DMS79 treated with DMSO at 0.1 percent for 48 hours (cell line): Measurements from ENCODE around the gene HPCA.
"Not testable (repeated sequence)": the region's sequence is repeated elsewhere in the genome, so short reads cannot be mapped to it uniquely, and the experiment has no call there.

Experiments
- DNase-seq: peaks from one replicate; lab custom pipeline; 2025; lab: John Stamatoyannopoulos, UW

HPCA gene

DNA sequence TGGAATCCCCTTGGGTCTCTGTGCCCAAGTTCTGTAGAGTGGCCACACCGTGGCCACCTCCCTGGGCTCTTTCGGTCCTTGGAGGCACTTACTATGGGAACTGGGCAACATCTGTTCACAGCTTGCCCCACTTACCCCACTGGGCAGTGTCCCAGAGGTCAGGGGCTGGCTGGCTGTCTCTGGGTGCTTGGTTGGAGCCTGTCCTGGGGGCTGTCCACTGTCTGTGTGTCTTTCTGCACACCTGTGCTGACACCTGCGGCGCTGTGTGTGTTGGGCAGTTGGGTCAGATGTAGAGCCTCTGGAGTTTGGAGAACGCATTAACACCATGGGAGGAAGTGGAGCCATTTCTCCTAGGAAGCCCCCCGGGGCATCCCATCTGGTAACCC, 16.2 kb downstream of the HPCA start:
- no peak for DNase-seq

DNA sequence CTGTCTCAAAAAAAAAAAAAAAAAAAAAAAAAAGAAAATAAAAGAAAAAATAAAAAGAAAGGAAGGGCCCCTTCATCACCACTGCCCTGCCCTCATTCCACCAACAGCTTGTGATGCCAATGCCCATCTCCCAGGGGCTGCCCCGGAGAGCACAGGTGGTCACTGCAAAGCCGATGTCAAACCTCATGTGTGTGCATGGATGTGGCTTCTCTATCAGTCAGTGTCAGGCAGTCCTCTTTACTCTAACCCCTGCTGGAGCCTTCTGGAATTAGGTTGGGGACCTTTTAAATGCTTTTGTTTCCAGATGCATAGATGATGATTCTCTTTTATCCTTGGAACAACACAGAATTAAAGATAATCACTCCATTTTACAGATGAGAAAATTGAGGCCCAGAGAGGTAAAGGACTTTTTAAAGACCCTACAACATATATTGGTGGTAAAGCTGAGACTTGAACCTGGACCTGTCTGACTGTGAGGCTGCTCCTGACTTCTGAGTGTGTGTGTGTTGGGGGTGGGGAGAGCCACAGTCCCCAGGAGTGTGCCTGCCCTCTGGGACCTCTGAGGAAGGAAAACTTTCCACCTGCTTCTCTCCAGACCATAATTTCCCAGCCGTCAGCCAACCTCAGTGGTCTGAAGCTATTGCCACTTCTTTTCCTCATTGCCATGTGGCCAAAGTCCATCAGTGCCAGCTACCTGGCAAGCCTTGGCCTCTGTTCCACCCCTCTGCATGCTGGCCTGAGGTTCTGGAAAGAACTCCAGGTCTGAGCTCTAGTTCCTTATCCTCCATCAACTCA, 17.9 kb downstream of the HPCA start:
- no peak for DNase-seq

DNA sequence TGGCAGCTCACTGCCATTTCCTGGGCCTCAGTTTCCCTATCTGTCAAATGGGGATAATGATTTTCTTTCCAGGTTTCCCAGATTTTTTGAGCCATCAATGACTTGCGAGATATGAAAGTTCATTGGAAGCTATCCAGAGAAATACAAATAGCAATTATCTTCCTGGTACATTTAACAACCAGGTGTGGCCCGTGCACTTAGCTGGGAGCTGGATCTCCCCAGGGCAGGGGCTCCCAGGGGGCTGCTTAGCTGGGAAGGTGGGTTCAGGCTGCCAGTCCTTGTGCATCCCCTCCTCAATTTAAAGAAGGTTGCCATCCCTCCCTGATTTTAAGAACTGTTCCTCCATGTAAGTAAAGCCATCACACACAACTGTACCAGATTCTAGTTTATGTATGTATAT, 18.5 kb downstream of the HPCA start:
- no peak for DNase-seq

- not testable (repeated sequence) for DNase-seq
These were observed 19.3 kb downstream of the HPCA start for GRCh38 chr1:32905588-32905987.

- no peak for DNase-seq
These were observed 20.4 kb downstream of the HPCA start for GRCh38 chr1:32906654-32907053.

- DNase-seq = no peak
These were observed 21.1 kb downstream of the HPCA start for GRCh38 chr1:32907435-32907834.

GRCh38 chr1:32910319-32910718, 24.0 kb downstream of the HPCA start:
- no peak for DNase-seq

DNA sequence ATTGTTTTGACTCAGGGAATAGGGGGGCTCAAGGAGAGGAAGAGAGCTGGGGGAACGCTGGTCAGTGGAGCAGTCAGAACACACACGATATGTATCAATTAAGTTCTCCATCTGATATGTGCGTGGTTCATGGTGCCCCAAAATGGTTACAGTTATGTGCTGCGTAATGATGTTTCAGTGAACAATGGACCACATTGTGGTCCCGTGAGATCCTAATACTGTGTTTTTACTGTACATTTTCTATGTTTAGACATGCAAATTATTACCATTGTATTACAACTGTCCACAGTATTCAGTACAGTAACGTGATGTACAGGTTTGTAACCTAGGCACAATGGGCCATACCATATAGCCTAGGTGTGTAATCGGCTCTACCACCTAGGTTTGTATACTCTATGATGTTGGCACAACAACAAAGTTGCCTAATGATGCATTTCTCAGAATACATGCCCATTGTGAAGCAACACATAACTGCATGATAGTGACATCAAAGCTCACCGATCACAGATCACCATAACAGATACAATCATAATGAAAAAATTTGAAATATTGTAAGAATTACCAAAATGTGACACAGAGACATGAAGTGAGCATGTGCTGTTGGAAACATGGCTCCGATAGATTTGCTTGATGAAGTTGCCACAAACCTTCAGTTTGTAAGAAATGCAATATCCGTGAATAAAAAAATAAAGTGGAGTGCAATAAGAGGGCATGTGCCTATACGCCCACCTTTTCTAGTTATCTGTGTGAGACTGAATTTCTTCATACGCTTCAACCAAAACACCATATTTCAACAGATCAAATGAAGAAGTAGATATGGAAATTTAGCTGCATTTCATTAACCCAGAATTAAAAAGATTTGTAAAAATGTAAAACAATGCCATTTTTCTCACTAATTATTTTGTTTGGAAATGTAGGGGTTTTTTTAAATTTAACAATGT, 29.7 kb downstream of the HPCA start:
- no peak for DNase-seq

DNA sequence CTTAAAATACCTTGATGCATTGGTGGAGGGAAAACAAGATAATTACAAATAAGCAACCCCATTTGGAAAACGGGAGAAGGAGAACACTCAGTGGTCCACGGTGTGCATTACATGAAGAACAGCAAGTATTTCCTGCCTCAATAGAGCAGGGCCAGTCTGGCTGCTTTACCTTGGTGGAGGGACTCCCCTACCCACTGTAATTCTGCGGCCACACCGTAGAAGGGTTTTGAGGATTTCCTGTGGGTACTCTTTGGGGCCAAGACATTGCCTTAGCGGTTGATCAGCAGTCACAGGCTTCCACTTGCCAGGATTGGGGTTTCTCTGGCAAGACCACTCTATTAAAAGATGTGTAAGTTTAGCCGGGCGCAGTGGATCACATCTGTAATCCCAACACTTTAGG, 31.2 kb downstream of the HPCA start:
- DNase-seq = no peak

DNA sequence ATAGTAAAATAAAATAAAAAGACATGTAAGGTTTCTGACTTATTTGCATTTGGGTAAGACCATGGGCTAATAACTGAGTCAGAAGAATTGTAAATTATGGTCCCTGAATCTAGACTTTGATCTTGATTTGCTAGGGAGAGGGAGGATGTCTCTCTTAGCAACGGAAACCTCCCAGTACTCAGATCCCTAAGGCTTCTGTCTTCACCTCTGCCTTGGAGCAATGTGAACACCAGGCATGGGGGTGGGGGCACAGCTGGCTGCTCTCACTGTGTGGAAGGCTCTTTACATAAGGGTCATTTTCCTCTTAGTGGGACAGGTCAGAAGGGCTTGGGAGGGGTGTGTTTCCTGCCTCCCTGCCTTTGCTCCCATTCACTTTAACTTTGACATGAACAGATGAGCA, 31.9 kb downstream of the HPCA start:
- no peak for DNase-seq

- no peak for DNase-seq
These were observed 33.8 kb downstream of the HPCA start for GRCh38 chr1:32919811-32920733.

DNA sequence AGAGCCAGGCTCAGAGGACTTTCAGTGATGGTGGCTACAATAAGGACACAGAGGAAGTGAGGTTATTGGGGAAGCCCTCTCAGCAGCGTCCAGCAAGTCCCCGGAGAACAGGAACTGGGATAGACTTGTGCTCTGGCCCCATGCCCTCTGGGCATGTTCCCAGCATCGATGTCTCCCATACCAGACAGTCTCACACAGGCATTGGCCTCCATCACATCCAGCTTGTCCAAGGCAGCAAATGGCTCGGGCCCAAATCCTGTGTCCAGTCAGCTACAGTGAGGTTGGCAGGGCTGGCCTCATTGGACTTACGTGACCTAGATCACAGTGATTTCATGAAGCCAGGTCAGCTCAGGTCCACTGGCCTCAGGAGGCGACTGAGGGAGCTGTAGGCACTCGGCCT, 34.5 kb downstream of the HPCA start:
- no peak for DNase-seq

DNA sequence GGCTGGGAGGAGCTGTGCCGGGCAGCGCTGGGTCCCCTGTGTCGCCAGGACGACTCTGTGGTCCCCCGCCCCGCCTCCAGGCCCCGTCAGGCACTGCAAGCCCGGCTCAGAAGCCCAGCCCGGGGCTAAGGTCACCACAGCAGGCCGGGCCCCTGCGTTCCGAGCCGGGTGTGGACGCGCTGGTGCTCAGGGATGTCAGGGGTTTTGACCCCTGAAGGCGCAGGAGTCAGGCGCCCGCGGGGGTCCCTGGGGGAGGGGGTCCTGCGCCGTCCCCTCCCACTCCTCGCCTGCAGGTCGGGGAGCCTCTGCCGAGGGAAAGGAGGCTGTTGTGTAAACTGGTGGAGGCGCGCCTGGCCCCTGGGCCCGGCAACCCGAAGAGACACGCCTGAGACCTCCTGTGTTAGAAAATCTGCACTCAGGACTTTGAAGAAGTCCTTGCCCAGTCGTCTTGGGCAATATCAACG, 38.6 kb downstream of the HPCA start:
- DNase-seq = no peak

GRCh38 chr1:32925403-32926162, 39.3 kb downstream of the HPCA start:
- DNase-seq = peak; percentile 74

GRCh38 chr1:32926562-32926961, 40.3 kb downstream of the HPCA start:
- DNase-seq = no peak

DNA sequence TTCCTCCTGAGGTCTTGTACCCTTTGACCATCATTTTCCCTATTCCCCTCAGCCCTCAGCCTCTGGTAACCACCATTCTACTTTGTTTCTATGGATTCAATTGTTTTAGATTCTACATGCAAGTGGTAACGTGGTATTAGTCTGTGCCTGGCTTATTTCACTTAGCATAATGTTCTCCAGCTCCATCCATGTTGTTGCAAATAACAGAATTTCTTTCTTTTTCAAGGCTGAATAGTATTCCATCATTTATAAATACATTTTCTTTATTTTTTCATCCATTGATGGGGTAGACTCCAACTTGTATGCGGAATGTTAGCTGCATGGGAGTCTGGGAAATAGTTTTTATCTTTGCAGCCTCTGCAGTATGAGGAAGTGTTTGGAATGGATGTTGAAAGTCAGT, 41.1 kb downstream of the HPCA start:
- DNase-seq = no peak

- DNase-seq = no peak
These were observed 42.0 kb downstream of the HPCA start for GRCh38 chr1:32928285-32928684.

DNA sequence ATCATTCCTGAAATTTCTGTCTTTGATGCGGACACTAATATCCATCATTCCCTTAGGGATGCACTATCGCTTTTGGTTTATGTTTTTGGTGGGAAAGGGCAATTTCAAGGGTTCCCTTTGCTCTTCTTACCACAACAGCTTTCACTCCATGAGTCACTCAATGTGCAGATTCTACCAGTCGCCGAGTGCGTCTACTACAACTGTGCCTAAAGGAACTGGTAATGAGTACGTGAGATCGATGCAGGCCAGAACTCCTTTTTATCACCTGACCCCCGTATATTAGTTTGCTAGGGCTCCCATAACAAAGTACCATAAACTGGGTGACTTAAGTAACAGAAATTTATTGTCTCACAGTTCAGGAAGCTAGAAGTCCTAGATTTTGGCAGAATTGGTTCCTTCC, 42.4 kb downstream of the HPCA start:
- DNase-seq = no peak

- no peak for DNase-seq
These were observed 43.1 kb downstream of the HPCA start for GRCh38 chr1:32929366-32929765.

- no peak for DNase-seq
These were observed 45.5 kb downstream of the HPCA start for GRCh38 chr1:32931760-32932159.

- DNase-seq = peak; percentile 8
These were observed 47.5 kb downstream of the HPCA start for GRCh38 chr1:32933742-32934322.
